Activated effector memory CD4-positive, alpha-beta T cell treated with Interleukin-2 at 50 U/mL for 16 hours (primary cell): ENCODE measurements around the gene PPP1CA.

ENCODE experiments used
- DNase-seq: peaks from one replicate; pipeline ENCODE4 v3.0.0-alpha.2; 2020

Gene PPP1CA

DNA sequence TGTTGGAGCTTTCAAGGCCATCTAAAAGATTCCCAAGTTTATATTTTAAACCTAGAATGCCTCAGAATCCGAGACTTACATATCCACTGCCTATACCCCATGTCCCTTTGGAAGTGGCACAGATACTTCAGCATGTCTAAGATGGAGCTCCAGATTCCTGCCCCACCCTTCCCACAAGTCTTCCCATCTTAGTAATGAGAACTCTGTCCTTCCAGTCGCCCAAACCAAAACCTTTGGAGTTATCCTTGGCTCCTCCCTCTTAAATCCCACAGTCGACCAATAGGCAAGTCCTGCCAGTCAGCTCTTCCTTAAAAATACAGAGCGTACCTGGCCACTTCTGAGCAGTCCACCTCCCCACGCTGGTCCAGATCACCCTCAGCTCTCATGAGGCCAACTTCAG, 52.6 kb downstream of the PPP1CA start:
- DNase-seq: no peak
